Glomerular visceral epithelial cell (primary cell): ENCODE results near the gene ZNF428.
"Not testable (repeated sequence)": the region's sequence is repeated elsewhere in the genome, so short reads cannot be mapped to it uniquely, and the experiment has no call there.

Experiments
- DNase-seq: peaks from one replicate; pipeline ENCODE4 v3.0.0-alpha.2; 2016; ENCODE audit errors: extremely low spot score

ZNF428 gene

GRCh38 chr19:43619262-43620060 lies at the start of gene ZNF428:
Gene ZNF428, minus strand, starts transcription at chr19:43619629. Its CDS starts 5,325 bp downstream, at chr19:43614304.
- DNase-seq = peak; percentile 85

- peak; percentile 100 for DNase-seq
Measured at GRCh38 chr19:43668406-43669109, 49.1 kb upstream of the ZNF428 start.

- no peak for DNase-seq
Measured at GRCh38 chr19:43667876-43668405, 48.5 kb upstream of the ZNF428 start.

GRCh38 chr19:43667126-43667875 lies 47.9 kb upstream of the ZNF428 start:
- no peak for DNase-seq

- no peak for DNase-seq
Measured at GRCh38 chr19:43664018-43664417, 44.6 kb upstream of the ZNF428 start.

GRCh38 chr19:43662487-43662886 lies 43.1 kb upstream of the ZNF428 start:
- DNase-seq = no peak

- no peak for DNase-seq
Measured at GRCh38 chr19:43660971-43661360, 41.5 kb upstream of the ZNF428 start.

GRCh38 chr19:43660301-43660970 lies 41.0 kb upstream of the ZNF428 start:
- DNase-seq = no peak

GRCh38 chr19:43658494-43658893 lies 39.1 kb upstream of the ZNF428 start:
- DNase-seq = no peak

GRCh38 chr19:43658001-43658400 lies 38.6 kb upstream of the ZNF428 start:
- DNase-seq = no peak

GRCh38 chr19:43656436-43656835 lies 37.0 kb upstream of the ZNF428 start:
- no peak for DNase-seq

GRCh38 chr19:43652546-43652874 lies 33.1 kb upstream of the ZNF428 start:
- DNase-seq = no peak

GRCh38 chr19:43651758-43652545 lies 32.5 kb upstream of the ZNF428 start:
- peak; percentile 57 for DNase-seq

- DNase-seq = not testable (repeated sequence)
Measured at GRCh38 chr19:43650276-43650675, 30.8 kb upstream of the ZNF428 start.

GRCh38 chr19:43649514-43649913 lies 30.1 kb upstream of the ZNF428 start:
- DNase-seq = no peak

GRCh38 chr19:43648633-43649032 lies 29.2 kb upstream of the ZNF428 start:
- no peak for DNase-seq

GRCh38 chr19:43644181-43644580 lies 24.8 kb upstream of the ZNF428 start:
- no peak for DNase-seq

- no peak for DNase-seq
Measured at GRCh38 chr19:43643326-43643725, 23.9 kb upstream of the ZNF428 start.

GRCh38 chr19:43642531-43642930 lies 23.1 kb upstream of the ZNF428 start:
- DNase-seq = no peak

GRCh38 chr19:43641333-43641732 lies 21.9 kb upstream of the ZNF428 start:
- DNase-seq = no peak

- DNase-seq = no peak
Measured at GRCh38 chr19:43640424-43640757, 21.0 kb upstream of the ZNF428 start.
